ENCODE measurements around the gene RDH5. TPM values are rescaled to one million over a fixed set of nuclear protein-coding genes. Genes with fewer than 3 reads are reported as not detected.

The RDH5 gene
- total RNA-seq, 1 donor from 2014 or later = 10.6 TPM

DNA sequence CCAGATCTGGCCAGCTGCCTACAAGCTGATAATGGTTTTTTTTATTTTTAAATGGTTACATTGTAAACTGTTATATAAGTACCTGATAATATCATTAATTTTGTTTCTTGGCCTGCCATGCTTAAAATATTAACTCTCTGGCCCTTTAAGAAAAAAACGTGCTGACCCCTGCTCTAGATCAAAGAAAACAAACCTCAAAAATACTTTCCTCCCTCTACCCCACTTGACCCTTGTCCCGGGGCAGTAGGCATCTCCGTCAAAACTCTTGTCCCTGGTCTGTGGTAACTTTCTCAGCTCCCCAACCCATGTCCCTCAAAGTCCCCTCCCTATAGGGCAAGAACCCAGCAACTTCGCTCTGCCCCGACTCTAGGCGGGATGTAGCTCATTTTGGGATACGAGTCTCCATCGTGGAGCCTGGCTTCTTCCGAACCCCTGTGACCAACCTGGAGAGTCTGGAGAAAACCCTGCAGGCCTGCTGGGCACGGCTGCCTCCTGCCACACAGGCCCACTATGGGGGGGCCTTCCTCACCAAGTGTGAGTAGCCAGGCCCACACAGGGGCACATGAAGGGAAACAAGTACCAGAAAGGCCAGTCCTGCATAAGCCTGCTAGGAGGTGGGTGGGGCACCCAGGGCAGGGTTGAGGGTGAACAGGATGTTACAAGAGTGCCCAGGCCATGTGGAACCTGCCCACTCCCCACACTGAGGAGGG, 3.5 kb downstream of the RDH5 start:
- DNase-seq (ENCODE audit: extremely low spot score in 2 of 2) = no peak
- Histone ChIP-seq H3K27ac (peak overlapping the region; percentile 20), H3K27me3 (no peaks in the 10 kb centered on the region), H3K4me1 (peaks cover 62% of the 10 kb centered on the region), H3K9me3 (no peaks in the 10 kb centered on the region), H3K36me3 (peaks cover 0 to 24% of the 10 kb centered on the region in 2 donors), H3K4me3 (no peak overlapping the region)
- intact Hi-C loops (cut with DNase I) = no loop called here
- TF ChIP-seq POLR2A (IDR thresholded peaks at IDR 0.05) (no peak), POLR2AphosphoS5 (IDR thresholded peaks at IDR 0.05; ENCODE audit: insufficient read depth in 1 of 2, low read depth in 1 of 2) (no peak)
- TF ChIP-seq, protein P1, sequence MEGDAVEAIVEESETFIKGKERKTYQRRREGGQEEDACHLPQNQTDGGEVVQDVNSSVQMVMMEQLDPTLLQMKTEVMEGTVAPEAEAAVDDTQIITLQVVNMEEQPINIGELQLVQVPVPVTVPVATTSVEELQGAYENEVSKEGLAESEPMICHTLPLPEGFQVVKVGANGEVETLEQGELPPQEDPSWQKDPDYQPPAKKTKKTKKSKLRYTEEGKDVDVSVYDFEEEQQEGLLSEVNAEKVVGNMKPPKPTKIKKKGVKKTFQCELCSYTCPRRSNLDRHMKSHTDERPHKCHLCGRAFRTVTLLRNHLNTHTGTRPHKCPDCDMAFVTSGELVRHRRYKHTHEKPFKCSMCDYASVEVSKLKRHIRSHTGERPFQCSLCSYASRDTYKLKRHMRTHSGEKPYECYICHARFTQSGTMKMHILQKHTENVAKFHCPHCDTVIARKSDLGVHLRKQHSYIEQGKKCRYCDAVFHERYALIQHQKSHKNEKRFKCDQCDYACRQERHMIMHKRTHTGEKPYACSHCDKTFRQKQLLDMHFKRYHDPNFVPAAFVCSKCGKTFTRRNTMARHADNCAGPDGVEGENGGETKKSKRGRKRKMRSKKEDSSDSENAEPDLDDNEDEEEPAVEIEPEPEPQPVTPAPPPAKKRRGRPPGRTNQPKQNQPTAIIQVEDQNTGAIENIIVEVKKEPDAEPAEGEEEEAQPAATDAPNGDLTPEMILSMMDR (IDR thresholded peaks at IDR 0.05) = no peak

DNA sequence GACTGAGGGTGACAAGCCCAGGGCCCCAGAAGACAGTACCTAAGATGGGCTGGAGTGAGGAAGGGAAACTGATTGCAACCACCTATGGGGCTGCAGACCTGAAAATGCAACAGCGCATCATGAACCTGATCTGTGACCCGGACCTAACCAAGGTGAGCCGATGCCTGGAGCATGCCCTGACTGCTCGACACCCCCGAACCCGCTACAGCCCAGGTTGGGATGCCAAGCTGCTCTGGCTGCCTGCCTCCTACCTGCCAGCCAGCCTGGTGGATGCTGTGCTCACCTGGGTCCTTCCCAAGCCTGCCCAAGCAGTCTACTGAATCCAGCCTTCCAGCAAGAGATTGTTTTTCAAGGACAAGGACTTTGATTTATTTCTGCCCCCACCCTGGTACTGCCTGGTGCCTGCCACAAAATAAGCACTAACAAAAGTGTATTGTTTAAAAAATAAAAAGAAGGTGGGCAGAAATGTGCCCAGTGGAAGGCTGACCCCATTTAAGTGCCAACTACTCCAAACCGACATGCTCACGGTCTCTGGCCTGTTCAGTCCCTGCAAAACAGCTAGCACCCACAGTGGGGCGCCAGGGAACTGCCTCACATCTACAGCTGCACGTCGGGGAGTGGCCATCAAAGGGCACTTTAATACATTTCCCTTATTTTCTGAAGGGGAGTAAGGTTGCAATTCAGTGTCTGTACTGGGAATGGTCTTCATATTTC, 4.2 kb downstream of the RDH5 start:
- intact Hi-C loops (cut with DNase I) = no loop called here
- no peak for DNase-seq (ENCODE audit: extremely low spot score in 2 of 2)
- peak overlapping the region; percentile 20 for H3K27ac ChIP-seq

DNA sequence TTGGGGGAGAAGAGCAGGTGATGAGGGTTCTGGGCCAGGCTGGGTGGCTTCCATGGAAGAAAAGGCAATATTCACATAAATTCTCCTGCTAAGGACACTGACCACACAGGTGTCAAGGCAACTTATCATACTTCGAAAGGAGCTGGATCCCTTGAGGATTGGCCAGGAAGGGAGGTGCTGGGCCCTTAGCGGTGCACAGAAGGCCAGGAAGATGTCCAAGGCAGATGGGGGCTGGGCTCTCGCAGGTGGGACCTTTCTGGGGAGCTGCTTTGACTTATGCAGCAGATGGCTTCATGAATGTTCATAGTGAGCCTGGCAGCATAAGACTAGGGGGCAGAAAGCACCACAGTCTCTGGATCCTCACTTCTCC, 4.7 kb downstream of the RDH5 start:
- H3K4me1 ChIP-seq = peaks cover 51% of the 10 kb centered on the region
- TF ChIP-seq POLR2A (IDR thresholded peaks at IDR 0.05) (no peak), POLR2AphosphoS5 (IDR thresholded peaks at IDR 0.05; ENCODE audit: insufficient read depth in 1 of 2, low read depth in 1 of 2) (no peak)
- TF ChIP-seq, protein P1 (IDR thresholded peaks at IDR 0.05) = no peak
- intact Hi-C loops (cut with DNase I) = loop anchor here (5.0 kb wide), 1 partner anchor 207 kb away; the partner anchor contains the start of gene DGKA
- DNase-seq (ENCODE audit: extremely low spot score in 2 of 2) = peak in 1 of 2 donors; percentile 74
- H3K27me3 ChIP-seq = no peaks in the 10 kb centered on the region
- H3K36me3 ChIP-seq = peaks cover 0 to 24% of the 10 kb centered on the region in 2 donors
- H3K9me3 ChIP-seq = no peaks in the 10 kb centered on the region
- H3K4me3 ChIP-seq = no peak overlapping the region
- H3K27ac ChIP-seq = no peak overlapping the region

More for the DNA sequence above, 4.2 kb downstream of the RDH5 start:
- H3K4me3 ChIP-seq = no peak overlapping the region
- no peaks in the 10 kb centered on the region for H3K27me3 ChIP-seq
- H3K9me3 ChIP-seq = no peaks in the 10 kb centered on the region
- H3K36me3 ChIP-seq = peaks cover 0 to 24% of the 10 kb centered on the region in 2 donors
- peaks cover 54% of the 10 kb centered on the region for H3K4me1 ChIP-seq
- TF ChIP-seq, protein P1 (IDR thresholded peaks at IDR 0.05) = peak in 1 of 3 experiments; percentile 30
- TF ChIP-seq POLR2AphosphoS5 (IDR thresholded peaks at IDR 0.05; ENCODE audit: insufficient read depth in 1 of 2, low read depth in 1 of 2) (no peak), POLR2A (IDR thresholded peaks at IDR 0.05) (no peak)

DNA sequence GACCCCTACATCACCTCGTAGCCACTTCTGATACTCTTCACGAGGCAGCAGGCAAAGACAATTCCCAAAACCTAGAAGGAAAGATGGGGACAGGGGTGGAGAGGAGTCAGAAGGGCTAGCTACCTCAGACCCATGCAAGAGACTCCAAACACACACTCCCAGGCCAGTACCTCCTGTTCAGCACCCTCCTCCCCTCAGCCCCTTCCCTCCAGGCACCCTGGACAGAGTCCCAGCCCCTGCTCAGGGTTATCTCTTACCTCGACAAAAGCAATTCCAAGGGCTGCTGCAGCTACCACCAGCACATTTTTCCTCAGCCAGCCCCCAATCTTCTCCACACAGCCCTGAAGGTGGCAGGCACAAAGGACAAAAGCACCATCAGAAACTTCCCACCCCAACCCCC, 5.4 kb downstream of the RDH5 start:
- no peak for DNase-seq (ENCODE audit: extremely low spot score in 2 of 2)
- intact Hi-C loops (cut with DNase I) = loop anchor here (5.0 kb wide), 1 partner anchor 207 kb away; the partner anchor contains the start of gene DGKA
- no peak for TF ChIP-seq POLR2A (IDR thresholded peaks at IDR 0.05)
- TF ChIP-seq, protein P1 (IDR thresholded peaks at IDR 0.05) = no peak
- TF ChIP-seq POLR2AphosphoS5 (IDR thresholded peaks at IDR 0.05; ENCODE audit: insufficient read depth in 1 of 2, low read depth in 1 of 2) = no peak
- Histone ChIP-seq H3K27ac (no peak overlapping the region), H3K27me3 (no peaks in the 10 kb centered on the region), H3K4me3 (no peak overlapping the region), H3K36me3 (peaks cover 0 to 24% of the 10 kb centered on the region in 2 donors), H3K9me3 (no peaks in the 10 kb centered on the region), H3K4me1 (peaks cover 51% of the 10 kb centered on the region)

Data from vagina (tissue), 2 donors.